ENCODE results near the gene RNF217.
A peak's percentile ranks its signal among the peaks of the same experiment; 100 is the strongest.

The RNF217 gene

DNA sequence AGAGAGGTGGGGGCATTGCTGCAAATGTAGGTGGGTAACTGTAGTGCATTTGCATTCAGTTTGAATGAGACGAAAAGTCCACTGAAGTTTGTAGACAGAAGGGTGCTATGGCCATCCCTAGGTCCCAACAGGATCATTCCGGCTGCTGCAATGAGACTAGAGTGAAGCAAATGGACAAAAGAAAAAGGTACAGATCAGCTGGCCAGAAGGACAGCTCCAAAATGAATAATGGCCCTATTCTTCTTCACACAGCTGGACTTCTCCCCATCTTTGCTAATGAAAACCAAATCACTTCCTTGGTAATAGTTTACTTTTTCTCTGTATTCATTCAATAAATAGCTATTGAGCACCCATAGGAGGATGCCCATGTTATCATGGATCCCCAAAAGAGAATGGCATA lies 134.9 kb downstream of the RNF217 start:
- H2AFZ ChIP-seq (ENCODE audit: low read length, unreplicated experiment): no peak overlapping the region
- peaks cover 38% of the 10 kb centered on the region for H3K4me1 ChIP-seq (ENCODE audit: control insufficient read depth, insufficient read depth, low read length, unreplicated experiment)
- H3K36me3 ChIP-seq (ENCODE audit: insufficient read depth, low read length): no peaks in the 10 kb centered on the region
- H3K27ac ChIP-seq (ENCODE audit: low read depth, low read length): no peak overlapping the region
- no peak overlapping the region for H3K4me3 ChIP-seq (ENCODE audit: low read depth, low read length)
- H3K27me3 ChIP-seq (ENCODE audit: insufficient read depth, low read length): no peaks in the 10 kb centered on the region
- no peaks in the 10 kb centered on the region for H3K79me2 ChIP-seq (ENCODE audit: control insufficient read depth, insufficient read depth, low read length, unreplicated experiment)

DNA sequence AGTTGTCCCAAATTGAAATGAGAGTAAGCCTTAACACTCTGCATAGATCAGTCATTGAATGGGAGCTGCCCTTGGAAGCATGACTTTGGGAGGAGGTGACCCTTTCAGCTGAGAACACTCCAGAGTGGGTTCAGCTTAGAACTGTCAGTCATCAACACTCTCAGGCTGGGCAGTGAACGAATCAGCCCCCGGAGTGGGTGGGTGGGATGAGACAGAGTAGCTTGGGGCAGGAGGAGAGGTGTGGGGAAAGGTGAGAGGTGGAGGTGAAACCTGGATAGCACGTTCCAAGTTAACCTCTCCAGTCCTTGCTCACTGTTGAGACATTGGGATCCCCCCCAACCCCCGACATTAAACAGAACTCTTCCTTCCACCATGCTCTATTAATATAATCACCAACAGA lies 136.0 kb downstream of the RNF217 start:
- Histone ChIP-seq H3K79me2 (ENCODE audit: control insufficient read depth, insufficient read depth, low read length, unreplicated experiment) (no peaks in the 10 kb centered on the region), H3K4me3 (ENCODE audit: low read depth, low read length) (no peak overlapping the region), H2AFZ (ENCODE audit: low read length, unreplicated experiment) (no peak overlapping the region), H3K27me3 (ENCODE audit: insufficient read depth, low read length) (no peaks in the 10 kb centered on the region), H3K36me3 (ENCODE audit: insufficient read depth, low read length) (no peaks in the 10 kb centered on the region), H3K27ac (ENCODE audit: low read depth, low read length) (no peak overlapping the region), H3K4me1 (ENCODE audit: control insufficient read depth, insufficient read depth, low read length, unreplicated experiment) (peaks cover 49% of the 10 kb centered on the region)

DNA sequence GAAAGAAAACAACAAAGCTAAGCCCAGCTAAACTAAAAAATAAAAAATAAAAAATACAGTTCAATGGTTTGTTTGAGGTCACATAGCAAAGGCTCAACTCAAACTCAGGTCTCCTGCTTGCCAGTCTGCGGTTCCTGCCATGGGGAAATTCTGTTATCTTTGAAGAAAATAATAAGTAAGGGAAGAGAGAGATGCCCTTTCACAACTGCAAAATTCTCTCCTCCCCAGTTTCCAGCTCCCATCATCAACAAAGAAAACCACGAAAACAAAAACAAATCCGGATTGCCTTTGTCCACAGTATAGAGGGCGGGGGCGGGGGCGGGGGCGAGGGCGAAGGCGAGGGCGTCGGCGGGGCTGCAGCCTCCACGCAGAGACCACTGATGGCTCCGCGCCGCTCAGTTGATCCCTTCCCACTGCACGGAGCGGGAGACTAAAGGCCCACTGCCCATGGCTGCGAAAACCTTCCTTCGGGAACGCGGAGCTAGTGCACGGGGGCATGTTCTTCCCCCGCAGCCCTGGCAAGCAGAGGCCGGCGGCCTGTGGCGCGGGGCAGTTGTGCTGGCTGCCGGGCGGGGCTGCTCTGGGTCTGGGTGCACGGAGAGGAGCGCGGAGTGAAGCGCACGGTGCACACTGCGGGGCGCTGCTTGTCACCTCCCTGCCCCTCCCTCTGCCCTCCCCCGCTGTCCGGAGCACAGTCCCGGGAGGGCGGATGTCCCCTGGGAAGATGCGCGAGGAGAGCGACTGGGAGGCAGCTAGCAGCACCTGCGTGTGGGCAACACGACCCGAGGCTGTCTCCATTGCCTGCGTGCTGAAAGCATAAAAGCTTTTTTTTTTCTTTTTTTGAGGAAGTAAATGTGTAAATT lies 137.2 kb downstream of the RNF217 start:
- Histone ChIP-seq H3K4me1 (ENCODE audit: control insufficient read depth, insufficient read depth, low read length, unreplicated experiment) (peaks cover 55% of the 10 kb centered on the region), H3K36me3 (ENCODE audit: insufficient read depth, low read length) (no peaks in the 10 kb centered on the region), H3K79me2 (ENCODE audit: control insufficient read depth, insufficient read depth, low read length, unreplicated experiment) (no peaks in the 10 kb centered on the region), H3K27ac (ENCODE audit: low read depth, low read length) (no peak overlapping the region), H2AFZ (ENCODE audit: low read length, unreplicated experiment) (peak overlapping the region; percentile 30), H3K27me3 (ENCODE audit: insufficient read depth, low read length) (no peaks in the 10 kb centered on the region), H3K4me3 (ENCODE audit: low read depth, low read length) (peak overlapping the region; percentile 67)

DNA sequence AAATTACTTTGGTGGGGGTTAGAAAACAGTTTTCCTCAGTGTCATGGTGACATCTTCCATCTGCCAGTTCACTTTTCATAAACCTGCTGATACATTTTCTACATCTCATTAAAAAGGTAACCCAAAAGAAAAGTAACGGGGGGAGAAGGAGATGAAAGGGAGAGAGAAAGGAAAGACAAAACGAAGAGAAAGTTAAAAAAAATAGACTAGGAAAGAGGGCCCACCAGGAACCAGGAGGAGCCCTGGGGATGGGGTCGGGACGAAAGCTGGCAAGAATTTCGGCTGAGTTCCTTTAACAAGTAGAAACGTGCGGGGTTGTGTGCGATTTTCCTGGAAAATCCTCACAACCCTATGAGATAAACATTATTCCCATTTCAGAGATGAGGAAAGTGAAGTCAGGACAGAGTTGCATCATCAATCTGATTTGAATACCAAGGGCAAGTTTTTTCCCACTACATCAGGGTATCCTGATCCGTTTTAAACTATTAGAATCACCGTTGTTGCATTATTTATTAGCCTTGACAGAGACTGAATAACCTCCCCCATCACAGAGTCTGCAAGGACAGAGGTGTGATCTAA lies 137.9 kb downstream of the RNF217 start:
- Histone ChIP-seq H3K27me3 (ENCODE audit: insufficient read depth, low read length) (no peaks in the 10 kb centered on the region), H3K27ac (ENCODE audit: low read depth, low read length) (peak overlapping the region; percentile 14; the same call in 1 of the 2 replicates), H3K4me1 (ENCODE audit: control insufficient read depth, insufficient read depth, low read length, unreplicated experiment) (peaks cover 51% of the 10 kb centered on the region), H3K4me3 (ENCODE audit: low read depth, low read length) (peak overlapping the region; percentile 67), H3K79me2 (ENCODE audit: control insufficient read depth, insufficient read depth, low read length, unreplicated experiment) (no peaks in the 10 kb centered on the region), H3K36me3 (ENCODE audit: insufficient read depth, low read length) (no peaks in the 10 kb centered on the region), H2AFZ (ENCODE audit: low read length, unreplicated experiment) (peak overlapping the region; percentile 30)

DNA sequence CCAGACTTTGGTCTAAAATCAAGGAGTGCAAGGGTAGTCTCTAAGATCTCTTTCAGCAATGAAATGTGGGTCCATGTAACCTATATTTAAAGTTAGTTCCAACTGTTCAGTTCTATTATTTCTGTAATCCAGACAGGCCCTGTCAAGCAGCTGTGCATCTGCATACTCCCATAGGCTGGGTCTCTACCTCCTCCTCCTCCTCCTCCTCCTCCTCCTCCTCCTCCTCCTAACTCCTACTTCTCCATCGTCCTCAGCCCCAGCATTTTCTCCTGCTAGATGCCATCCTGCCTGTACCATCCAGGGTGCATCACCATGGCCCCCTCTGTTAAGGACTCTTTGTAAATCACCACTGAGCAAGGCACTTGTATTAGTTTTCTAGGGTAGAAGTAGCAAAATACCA lies 138.9 kb downstream of the RNF217 start:
- H3K27me3 ChIP-seq (ENCODE audit: insufficient read depth, low read length): no peaks in the 10 kb centered on the region
- H3K4me3 ChIP-seq (ENCODE audit: low read depth, low read length): no peak overlapping the region
- no peaks in the 10 kb centered on the region for H3K36me3 ChIP-seq (ENCODE audit: insufficient read depth, low read length)
- H2AFZ ChIP-seq (ENCODE audit: low read length, unreplicated experiment): peak overlapping the region; percentile 92
- no peaks in the 10 kb centered on the region for H3K79me2 ChIP-seq (ENCODE audit: control insufficient read depth, insufficient read depth, low read length, unreplicated experiment)
- peaks cover 42% of the 10 kb centered on the region for H3K4me1 ChIP-seq (ENCODE audit: control insufficient read depth, insufficient read depth, low read length, unreplicated experiment)
- peak overlapping the region; percentile 80 for H3K27ac ChIP-seq (ENCODE audit: low read depth, low read length)

DNA sequence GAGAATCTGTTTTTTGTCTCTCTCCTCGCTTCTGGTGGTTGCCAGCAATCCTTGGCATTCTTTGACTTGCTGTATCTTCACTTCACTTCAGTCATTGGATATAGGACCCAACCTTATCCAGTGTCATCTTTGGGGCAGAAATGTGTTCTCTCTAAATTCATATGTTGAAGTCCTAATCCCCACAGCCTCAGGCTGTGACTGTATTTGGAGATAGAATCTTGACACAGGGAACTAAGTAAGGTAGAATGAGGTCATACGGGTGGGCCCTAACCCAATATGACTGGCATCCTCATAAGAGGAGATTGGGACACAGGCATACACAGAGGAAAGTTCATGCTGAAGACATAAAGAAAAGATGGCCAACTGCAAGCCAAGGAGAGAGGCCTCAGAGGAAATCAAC lies 139.4 kb downstream of the RNF217 start:
- Histone ChIP-seq H3K4me3 (ENCODE audit: low read depth, low read length) (no peak overlapping the region), H3K27ac (ENCODE audit: low read depth, low read length) (peak overlapping the region; percentile 80), H3K36me3 (ENCODE audit: insufficient read depth, low read length) (no peaks in the 10 kb centered on the region), H3K79me2 (ENCODE audit: control insufficient read depth, insufficient read depth, low read length, unreplicated experiment) (no peaks in the 10 kb centered on the region), H3K4me1 (ENCODE audit: control insufficient read depth, insufficient read depth, low read length, unreplicated experiment) (peaks cover 42% of the 10 kb centered on the region), H3K27me3 (ENCODE audit: insufficient read depth, low read length) (no peaks in the 10 kb centered on the region), H2AFZ (ENCODE audit: low read length, unreplicated experiment) (peak overlapping the region; percentile 92)

DNA sequence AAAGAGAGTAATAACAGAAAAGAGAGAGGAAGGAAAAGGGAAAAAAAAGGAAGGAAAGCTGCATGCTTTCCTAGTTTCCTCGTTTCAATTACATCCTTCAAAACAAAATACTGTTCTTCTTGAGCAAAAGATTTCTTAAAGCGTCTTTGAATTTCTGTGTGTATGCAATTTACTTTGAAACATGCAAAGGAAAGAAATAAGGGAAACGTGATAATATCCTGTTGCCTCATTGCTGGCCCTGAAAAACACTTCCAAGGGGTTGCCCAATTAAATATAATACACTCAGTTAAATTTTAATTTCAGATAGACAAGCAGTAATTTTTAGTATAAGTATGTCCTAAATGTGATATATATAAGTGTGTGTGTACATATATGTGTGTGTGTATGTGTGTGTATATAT lies 140.2 kb downstream of the RNF217 start:
- H3K27ac ChIP-seq (ENCODE audit: low read depth, low read length): peak overlapping the region; percentile 80
- no peaks in the 10 kb centered on the region for H3K36me3 ChIP-seq (ENCODE audit: insufficient read depth, low read length)
- peak overlapping the region; percentile 92 for H2AFZ ChIP-seq (ENCODE audit: low read length, unreplicated experiment)
- peaks cover 42% of the 10 kb centered on the region for H3K4me1 ChIP-seq (ENCODE audit: control insufficient read depth, insufficient read depth, low read length, unreplicated experiment)
- H3K79me2 ChIP-seq (ENCODE audit: control insufficient read depth, insufficient read depth, low read length, unreplicated experiment): no peaks in the 10 kb centered on the region
- no peaks in the 10 kb centered on the region for H3K27me3 ChIP-seq (ENCODE audit: insufficient read depth, low read length)
- H3K4me3 ChIP-seq (ENCODE audit: low read depth, low read length): no peak overlapping the region

DNA sequence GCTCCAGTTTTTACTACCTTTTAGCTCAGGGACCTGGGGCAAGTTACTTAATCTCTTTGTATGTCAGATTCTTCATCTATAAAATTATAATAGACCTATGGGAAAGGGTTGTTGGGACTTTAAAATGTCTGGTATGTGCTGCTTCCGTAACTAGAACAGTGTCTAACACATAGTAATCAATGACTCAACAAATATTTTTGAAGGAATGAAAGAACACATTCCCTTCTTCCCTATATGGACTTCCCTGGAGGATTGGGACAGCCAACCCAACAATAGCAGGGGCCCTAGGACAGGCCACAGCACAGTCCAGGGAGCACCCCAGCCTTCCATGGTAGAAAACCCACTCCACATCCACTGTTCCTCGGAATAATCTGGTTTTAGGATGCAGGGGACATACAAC lies 140.7 kb downstream of the RNF217 start:
- H3K36me3 ChIP-seq (ENCODE audit: insufficient read depth, low read length): no peaks in the 10 kb centered on the region
- H3K4me3 ChIP-seq (ENCODE audit: low read depth, low read length): peak overlapping the region; percentile 43; the same call in 1 of the 2 replicates
- H3K79me2 ChIP-seq (ENCODE audit: control insufficient read depth, insufficient read depth, low read length, unreplicated experiment): no peaks in the 10 kb centered on the region
- H3K27ac ChIP-seq (ENCODE audit: low read depth, low read length): peak overlapping the region; percentile 80
- peaks cover 42% of the 10 kb centered on the region for H3K4me1 ChIP-seq (ENCODE audit: control insufficient read depth, insufficient read depth, low read length, unreplicated experiment)
- no peaks in the 10 kb centered on the region for H3K27me3 ChIP-seq (ENCODE audit: insufficient read depth, low read length)
- no peak overlapping the region for H2AFZ ChIP-seq (ENCODE audit: low read length, unreplicated experiment)

DNA sequence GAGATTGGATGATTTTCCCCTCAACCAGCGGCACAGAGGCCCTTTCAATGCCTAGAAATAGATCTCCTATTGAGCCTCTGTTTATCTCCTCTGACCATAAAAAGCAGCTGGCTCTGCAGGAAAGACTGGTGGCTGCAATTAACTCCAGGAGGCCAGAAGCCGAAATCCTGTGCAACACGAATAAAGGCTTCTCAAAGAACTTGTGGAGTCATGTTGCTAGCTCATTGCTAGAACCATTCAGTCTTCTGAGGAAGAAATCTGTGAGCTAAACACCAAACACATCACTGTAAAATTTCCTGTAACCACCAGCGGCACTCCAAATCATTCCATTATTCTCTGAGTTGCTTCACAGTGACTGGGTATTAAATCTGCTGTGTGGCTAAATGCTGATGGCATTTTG lies 142.2 kb downstream of the RNF217 start:
- H3K27me3 ChIP-seq (ENCODE audit: insufficient read depth, low read length): no peaks in the 10 kb centered on the region
- peak overlapping the region; percentile 80 for H3K27ac ChIP-seq (ENCODE audit: low read depth, low read length)
- no peaks in the 10 kb centered on the region; the same call in 1 of the 2 replicates for H3K36me3 ChIP-seq (ENCODE audit: insufficient read depth, low read length)
- peaks cover 39% of the 10 kb centered on the region for H3K4me1 ChIP-seq (ENCODE audit: control insufficient read depth, insufficient read depth, low read length, unreplicated experiment)
- no peak overlapping the region for H3K4me3 ChIP-seq (ENCODE audit: low read depth, low read length)
- H3K79me2 ChIP-seq (ENCODE audit: control insufficient read depth, insufficient read depth, low read length, unreplicated experiment): no peaks in the 10 kb centered on the region
- H2AFZ ChIP-seq (ENCODE audit: low read length, unreplicated experiment): peak overlapping the region; percentile 32

DNA sequence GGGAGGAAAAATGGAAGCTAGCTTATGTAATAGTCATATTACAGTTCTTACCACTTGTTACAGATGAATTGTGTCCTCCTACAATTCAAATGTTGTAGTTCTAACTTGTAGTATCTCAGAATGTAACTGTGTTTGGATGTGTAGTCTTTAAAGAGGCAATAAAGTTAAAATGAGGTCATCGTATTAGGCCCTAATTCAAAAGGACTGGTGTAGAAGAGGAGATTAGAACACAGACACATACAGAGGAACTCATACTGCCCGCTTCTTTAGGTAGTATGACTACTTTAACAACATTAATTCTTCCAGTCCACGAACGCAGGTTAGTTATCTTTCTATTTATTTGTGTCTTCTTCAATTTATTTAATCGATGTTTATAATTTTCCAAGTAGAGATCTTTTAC lies 144.8 kb downstream of the RNF217 start:
- Histone ChIP-seq H3K4me3 (ENCODE audit: low read depth, low read length) (no peak overlapping the region), H3K79me2 (ENCODE audit: control insufficient read depth, insufficient read depth, low read length, unreplicated experiment) (no peaks in the 10 kb centered on the region), H3K27me3 (ENCODE audit: insufficient read depth, low read length) (no peaks in the 10 kb centered on the region), H3K36me3 (ENCODE audit: insufficient read depth, low read length) (peaks cover 9% of the 10 kb centered on the region; the same call in 1 of the 2 replicates), H3K4me1 (ENCODE audit: control insufficient read depth, insufficient read depth, low read length, unreplicated experiment) (peaks cover 28% of the 10 kb centered on the region), H2AFZ (ENCODE audit: low read length, unreplicated experiment) (peak overlapping the region; percentile 69), H3K27ac (ENCODE audit: low read depth, low read length) (no peak overlapping the region)

DNA sequence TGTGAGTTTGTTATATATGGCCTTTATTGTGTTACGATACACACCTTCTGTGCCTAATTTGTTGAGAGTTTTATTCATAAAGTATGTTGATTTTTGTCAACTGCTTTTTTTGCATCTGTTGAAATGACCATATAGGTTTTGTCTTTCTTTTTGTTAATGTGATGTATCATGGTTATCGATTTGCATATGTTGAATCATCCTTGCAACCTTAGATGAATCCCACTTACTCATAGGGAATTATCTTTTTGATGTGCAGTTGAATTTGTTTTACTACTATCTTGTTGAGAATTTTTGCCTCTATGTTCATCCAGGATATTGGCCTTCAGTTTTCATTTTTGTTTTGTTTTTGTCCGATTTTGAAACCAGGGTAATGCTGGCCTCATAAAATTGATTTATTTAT lies 145.7 kb downstream of the RNF217 start:
- Histone ChIP-seq H3K79me2 (ENCODE audit: control insufficient read depth, insufficient read depth, low read length, unreplicated experiment) (no peaks in the 10 kb centered on the region), H3K27ac (ENCODE audit: low read depth, low read length) (peak overlapping the region; percentile 43; the same call in 1 of the 2 replicates), H3K4me1 (ENCODE audit: control insufficient read depth, insufficient read depth, low read length, unreplicated experiment) (peaks cover 19% of the 10 kb centered on the region), H3K36me3 (ENCODE audit: insufficient read depth, low read length) (peaks cover 9% of the 10 kb centered on the region; the same call in 1 of the 2 replicates), H2AFZ (ENCODE audit: low read length, unreplicated experiment) (no peak overlapping the region), H3K4me3 (ENCODE audit: low read depth, low read length) (no peak overlapping the region), H3K27me3 (ENCODE audit: insufficient read depth, low read length) (no peaks in the 10 kb centered on the region)
